Ramos (cell line): ENCODE results near the gene MARCKS.

Source experiments
- in situ Hi-C: fragments of 300-500 bp; cut with MboI; formaldehyde crosslinking; loops from one replicate; pipeline ENCODE4 v1.14.3; 2022; ENCODE audit warnings: low sequenced_read_pairs; ENCODE audit not compliant: unreplicated experiment

Gene MARCKS

DNA sequence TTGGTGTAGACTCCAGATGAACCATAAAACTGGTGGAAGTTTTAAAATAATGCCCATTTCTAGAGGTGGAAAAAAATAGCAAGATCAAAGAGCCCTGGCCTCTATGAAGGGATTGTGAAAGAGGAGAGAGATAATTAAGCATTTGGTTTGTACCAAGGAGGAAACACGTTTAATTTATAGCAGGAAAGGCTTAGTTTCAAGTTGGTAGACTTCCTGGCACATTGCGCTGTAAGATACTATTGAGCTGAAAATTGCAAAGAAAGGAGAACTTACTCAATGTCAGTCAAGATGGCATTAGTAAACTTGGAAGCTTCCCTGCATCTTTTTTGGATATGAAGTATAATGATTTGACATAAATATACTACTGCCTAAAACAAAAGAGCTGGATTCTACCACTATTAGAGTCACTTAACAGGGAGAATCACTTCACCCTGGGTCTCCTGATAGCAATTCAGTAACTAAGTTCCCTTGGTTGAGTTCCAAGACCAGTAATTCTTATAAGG is 24.4 kb downstream of the MARCKS start:
- in situ Hi-C loops: no loop called here

DNA sequence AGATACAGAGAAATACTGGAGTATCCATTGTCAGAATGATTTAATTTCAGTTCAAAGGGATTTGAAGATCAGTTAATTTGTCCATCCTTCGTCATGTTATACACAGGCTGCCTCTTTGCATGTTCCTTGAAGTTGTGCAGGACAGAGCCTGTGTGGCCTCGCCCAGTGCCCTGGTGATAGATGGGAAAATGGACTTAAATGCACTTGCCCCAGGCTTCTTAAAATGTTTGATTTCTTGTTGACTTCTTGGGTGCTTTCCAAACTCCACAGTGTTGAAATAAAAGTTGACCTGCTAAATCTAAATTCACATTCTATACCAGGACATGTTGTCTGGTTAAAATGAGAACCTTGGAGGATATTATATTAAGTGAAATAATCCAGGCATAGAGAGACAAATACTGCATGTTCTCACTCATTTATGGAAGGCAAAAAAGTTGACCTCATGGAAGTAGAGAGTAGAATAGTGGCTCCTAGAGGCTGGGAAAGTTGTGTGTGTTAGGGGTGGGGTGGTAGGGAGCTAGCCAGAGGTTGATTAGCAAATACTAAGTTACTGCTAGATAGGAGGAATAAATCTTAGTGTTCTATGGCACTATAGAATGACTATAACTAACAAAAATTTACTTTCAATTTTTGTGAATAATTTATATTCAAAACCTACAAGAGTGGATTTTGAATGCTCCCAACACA is 25.3 kb downstream of the MARCKS start:
- in situ Hi-C loops: no loop called here

GRCh38 chr6:113884011-113884410 is 26.9 kb downstream of the MARCKS start:
- in situ Hi-C loops: no loop called here

DNA sequence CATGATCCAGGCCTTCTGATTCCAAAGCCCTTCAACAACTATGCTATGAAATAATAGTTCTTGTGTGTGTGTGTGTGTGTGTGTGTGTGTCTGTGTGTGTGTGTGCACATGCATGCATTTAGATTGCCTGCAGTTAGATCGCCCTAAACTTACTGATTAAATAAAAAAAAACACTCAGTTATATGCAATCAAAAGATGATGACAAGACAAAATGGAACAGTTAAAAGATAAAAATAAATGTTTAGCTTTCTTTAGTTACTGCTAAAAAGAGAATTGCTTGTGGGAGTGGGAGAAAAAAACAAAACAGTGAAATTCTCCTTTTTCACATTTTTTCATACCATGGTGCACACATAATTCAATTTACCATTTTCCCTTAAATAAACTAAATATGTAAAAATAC is 29.4 kb downstream of the MARCKS start:
- in situ Hi-C loops: no loop called here

GRCh38 chr6:113888493-113888892 is 31.3 kb downstream of the MARCKS start:
- in situ Hi-C loops: no loop called here

DNA sequence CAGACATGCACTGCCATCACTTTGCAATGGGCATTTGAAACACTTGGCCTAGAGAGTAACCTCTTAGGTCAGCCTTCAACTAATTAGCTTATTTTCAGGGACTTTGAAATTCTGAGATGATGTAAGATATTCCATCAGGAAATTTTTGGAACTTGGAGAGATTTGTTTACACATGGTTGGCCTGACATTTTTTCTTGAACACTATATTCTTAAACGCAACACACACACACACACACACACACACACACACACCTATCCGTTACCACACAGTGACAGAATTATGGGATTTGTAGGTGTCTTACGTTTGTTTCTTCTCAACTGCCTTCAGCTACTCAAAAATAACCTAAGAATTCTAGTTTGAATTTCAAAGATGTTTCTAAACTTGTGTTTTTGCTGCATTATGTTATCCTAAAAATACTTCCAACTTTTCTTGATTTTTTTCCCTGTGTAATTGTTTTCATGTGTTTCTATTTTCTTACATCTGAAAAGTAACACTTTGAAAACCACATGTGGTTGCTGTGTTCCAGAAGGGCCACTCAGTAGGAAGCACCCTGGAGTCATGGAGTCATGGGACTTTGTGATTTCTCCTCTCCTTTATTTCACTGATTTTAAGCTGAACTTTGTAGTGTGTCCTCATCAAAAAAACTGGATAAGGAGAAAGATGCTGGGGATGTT is 31.9 kb downstream of the MARCKS start:
- in situ Hi-C loops: no loop called here

- in situ Hi-C loops: no loop called here
Measured at GRCh38 chr6:113893451-113893850, 36.3 kb downstream of the MARCKS start.

GRCh38 chr6:113893866-113894265 is 36.7 kb downstream of the MARCKS start:
- in situ Hi-C loops: no loop called here

DNA sequence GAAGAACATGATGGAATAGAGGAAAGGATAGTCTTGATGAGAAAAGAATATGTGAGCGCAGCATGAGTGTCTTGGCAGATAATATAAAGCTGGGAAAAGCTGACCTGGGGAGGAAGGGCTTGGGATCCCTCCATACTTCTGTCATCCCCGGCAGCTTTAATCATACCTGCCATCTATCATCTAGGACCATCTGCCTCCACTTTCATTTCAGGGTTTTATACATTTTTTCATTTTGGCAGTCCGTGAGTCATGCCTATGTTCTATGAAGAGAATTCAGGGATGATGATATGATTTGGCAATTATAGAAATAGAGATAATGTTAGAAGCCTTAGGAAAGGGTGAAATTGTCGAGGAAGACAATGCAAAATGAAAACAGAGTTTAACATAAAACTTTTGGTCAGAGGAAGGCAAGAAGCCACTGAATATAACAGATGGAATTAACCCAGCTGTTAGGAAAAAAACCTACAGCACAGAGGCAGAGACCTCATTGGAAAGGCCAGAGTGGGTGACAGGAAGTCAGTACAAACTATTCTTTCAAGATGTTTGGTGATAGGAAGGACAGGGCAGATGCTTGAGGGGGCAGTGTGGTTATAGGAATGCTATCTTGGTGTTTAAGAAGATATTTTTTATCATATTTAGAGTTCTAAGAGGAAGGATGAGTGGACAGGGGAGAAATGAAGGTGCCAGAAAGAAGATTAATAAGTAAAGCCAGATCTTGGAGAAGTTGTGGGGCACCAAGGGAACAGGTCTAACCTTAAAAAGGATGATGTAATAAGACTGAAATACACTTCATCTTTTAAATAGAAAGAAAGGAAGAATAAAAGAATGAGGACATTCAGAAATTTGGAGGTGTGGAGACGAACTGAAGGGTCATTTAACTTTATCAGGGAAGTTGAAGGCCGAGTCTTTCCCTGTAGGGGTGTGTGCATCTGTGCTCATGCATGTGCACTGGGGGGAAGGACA is 37.8 kb downstream of the MARCKS start:
- in situ Hi-C loops: no loop called here

GRCh38 chr6:113901482-113901881 is 44.3 kb downstream of the MARCKS start:
- in situ Hi-C loops: loop anchor here (25.0 kb wide), 2 partner anchors 1114 to 1714 kb away; no protein-coding TSS in a partner anchor

DNA sequence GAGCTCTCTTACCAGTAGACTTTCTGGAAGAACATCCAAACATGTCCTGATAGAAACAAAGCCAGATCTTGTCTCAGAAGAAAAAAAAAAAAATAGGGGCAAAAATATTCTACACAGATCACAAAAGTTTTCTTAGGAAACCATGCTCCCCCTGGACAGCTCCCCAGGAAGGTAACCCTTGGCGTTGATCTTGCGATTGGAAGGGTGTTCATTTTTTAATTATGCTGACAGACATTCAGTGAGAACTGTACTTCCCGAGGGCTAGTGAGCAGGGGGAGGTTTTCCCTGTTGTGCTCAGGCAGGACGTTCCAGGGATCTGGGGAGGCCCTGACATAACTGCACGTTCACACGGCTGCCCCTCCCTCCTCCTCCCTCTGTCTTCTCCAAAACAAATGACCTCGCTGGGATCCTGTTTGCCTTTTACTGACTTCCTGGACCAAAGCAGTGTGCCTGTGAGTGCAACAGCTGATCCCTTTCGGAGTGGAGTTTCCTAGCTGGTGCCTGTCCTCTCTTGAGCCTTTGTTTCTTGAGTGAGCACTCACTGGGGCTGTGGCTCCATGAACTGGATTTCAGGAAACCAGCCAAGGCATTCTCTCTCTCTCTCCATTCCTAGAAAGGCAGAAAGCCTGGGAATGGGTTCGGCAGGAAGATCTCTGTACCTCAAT is 46.7 kb downstream of the MARCKS start:
- in situ Hi-C loops: loop anchor here (25.0 kb wide), 2 partner anchors 1116 to 1716 kb away; no protein-coding TSS in a partner anchor

DNA sequence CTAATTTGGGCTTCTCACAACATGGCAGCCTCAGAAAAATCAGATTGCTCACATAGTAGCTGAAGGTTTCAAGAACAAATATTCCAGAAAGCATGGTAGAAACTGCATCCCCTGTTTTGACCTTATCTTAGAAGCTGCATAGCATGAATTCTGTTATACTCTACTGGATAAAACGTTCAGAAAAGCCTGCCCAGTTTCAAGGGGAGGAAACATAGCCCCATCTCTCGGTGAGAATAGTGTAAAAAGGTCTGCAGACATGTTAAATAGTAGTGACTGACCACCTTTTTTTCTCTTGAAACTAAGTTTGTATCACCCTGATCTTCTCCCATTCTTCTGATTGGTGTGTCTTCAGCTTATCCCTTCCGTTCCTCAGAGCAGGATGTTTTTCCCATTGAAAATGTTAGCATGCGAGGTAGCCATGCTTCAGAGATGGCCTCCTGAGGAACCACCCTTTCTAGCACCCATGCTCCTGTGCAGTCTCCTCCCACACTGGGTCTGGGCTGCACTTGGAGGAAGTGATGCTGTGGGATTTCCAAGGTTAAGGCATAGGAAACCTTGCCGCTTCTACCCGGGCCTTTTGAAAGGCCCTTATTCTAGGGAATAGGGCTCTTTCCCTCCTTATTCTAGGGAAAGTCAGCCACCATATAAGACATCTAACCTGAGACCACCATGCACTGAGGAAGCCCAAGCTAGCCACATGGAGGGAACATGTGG is 50.1 kb downstream of the MARCKS start:
- in situ Hi-C loops: loop anchor here (25.0 kb wide), 2 partner anchors 1120 to 1720 kb away; no protein-coding TSS in a partner anchor

GRCh38 chr6:113908801-113909200 is 51.7 kb downstream of the MARCKS start:
- in situ Hi-C loops: loop anchor here (25.0 kb wide), 2 partner anchors 1122 to 1722 kb away; no protein-coding TSS in a partner anchor

- in situ Hi-C loops: loop anchor here (25.0 kb wide), 2 partner anchors 1122 to 1722 kb away; no protein-coding TSS in a partner anchor
Measured at GRCh38 chr6:113909224-113909856, 52.2 kb downstream of the MARCKS start.

DNA sequence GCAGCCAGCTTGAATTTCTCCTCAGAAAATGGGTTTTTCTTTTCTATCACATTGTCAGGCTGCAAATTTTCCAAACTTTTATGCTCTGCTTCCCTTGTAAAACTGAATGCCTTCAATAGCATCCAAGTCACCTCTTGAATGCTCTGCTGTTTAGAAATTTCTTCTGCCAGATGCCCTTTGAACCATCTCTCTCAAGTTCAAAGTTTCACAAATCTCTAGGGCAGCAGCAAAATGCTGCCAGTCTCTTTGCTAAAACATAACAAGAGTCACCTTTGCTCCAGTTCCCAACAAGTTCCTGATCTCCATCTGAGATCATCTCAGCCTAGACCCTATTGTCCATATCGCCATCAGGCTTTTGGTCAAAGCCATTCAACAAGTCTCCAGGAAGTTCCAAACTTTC is 53.1 kb downstream of the MARCKS start:
- in situ Hi-C loops: loop anchor here (25.0 kb wide), 2 partner anchors 1123 to 1723 kb away; no protein-coding TSS in a partner anchor
